BJ (cell line): Measurements from ENCODE around the gene SREK1IP1. TPM values are rescaled to one million over a fixed set of nuclear protein-coding genes. Genes with fewer than 3 reads are reported as not detected.

Experiments used
- CTCF ChIA-PET: fragments of 350-600 bp; formaldehyde crosslinking; extraction: SDS; loops from one replicate; lab custom pipeline; 2021; ENCODE audit warnings: antibody characterized with exemption, inconsistent platforms; lab: Yijun Ruan, JAX
- POLR2A ChIA-PET: fragments of 300-600 bp; sonication (Branson Sonifier 250); formaldehyde crosslinking; extraction: SDS; loops from one replicate; lab custom pipeline; 2021; ENCODE audit warnings: antibody characterized with exemption; lab: Charles Lee
- DNase-seq: peaks from one replicate; pipeline ENCODE4 v3.0.0-alpha.2; 2011; ENCODE audit warnings: low read depth
- H3K27me3 ChIP-seq: 2 replicates; pipeline ENCODE4 v1.6.0; 2011; ENCODE audit warnings: low read length; ENCODE audit not compliant: control insufficient read depth, insufficient read depth
- H3K36me3 ChIP-seq: 2 replicates; pipeline ENCODE4 v1.5.1; 2011; ENCODE audit warnings: low read length; ENCODE audit not compliant: control insufficient read depth, insufficient read depth
- H3K4me3 ChIP-seq: 2 replicates; pipeline ENCODE4 v1.5.1; 2011; ENCODE audit warnings: low read depth, mild to moderate bottlenecking, control low read depth, low read length
- CTCF ChIP-seq: IDR thresholded peaks from 2 replicates; pipeline ENCODE4 v1.5.1; 2011; ENCODE audit warnings: low read depth, mild to moderate bottlenecking, control low read depth, inconsistent platforms, low read length, moderate library complexity; ENCODE audit not compliant: insufficient read depth
- polyA plus RNA-seq: library from polyadenylated mRNA; depleted of rRNA; stranded (reverse); fragments of >200 nt; gene quantifications from 2 replicates; pipeline ENCODE4 v1.2.3, GENCODE V29; 2011

SREK1IP1 gene
- polyA plus RNA-seq, 1 experiment, result 2.8 TPM

- no peak overlapping the region for H3K4me3 ChIP-seq
- no peaks in the 10 kb centered on the region for H3K27me3 ChIP-seq
- POLR2A ChIA-PET, result no interaction called here
- no peaks in the 10 kb centered on the region; the same call in 1 of the 2 replicates for H3K36me3 ChIP-seq
- CTCF ChIA-PET, result no interaction called here
- TF ChIP-seq CTCF, result no peak
- no peak for DNase-seq
Observed at GRCh38 chr5:64754066-64754465, 14.4 kb downstream of the SREK1IP1 start.

GRCh38 chr5:64749385-64749784 is 19.1 kb downstream of the SREK1IP1 start:
- ChIA-PET POLR2A (no interaction called here), CTCF (interaction anchor here (0.7 to 1.2 kb wide), 2 partner anchors 35 to 468 kb away, joined by 3 read pairs; no protein-coding TSS in a partner anchor)
- H3K4me3 ChIP-seq, result no peak overlapping the region
- no peaks in the 10 kb centered on the region; the same call in 1 of the 2 replicates for H3K36me3 ChIP-seq
- no peak for DNase-seq
- no peaks in the 10 kb centered on the region for H3K27me3 ChIP-seq
- TF ChIP-seq CTCF, result no peak

GRCh38 chr5:64746446-64746845 is 22.0 kb downstream of the SREK1IP1 start:
- CTCF ChIA-PET, result interaction anchor here (0.6 to 0.9 kb wide), 2 partner anchors 11 to 722 kb away, joined by 3 read pairs; no protein-coding TSS in a partner anchor
- POLR2A ChIA-PET, result no interaction called here
- TF ChIP-seq CTCF, result no peak

GRCh38 chr5:64744914-64745313 is 23.6 kb downstream of the SREK1IP1 start:
- no peak for TF ChIP-seq CTCF
- ChIA-PET POLR2A (interaction anchor here (0.7 kb wide), 1 partner anchor 14 kb away, joined by 3 read pairs; no protein-coding TSS in a partner anchor), CTCF (no interaction called here)
- DNase-seq, result no peak
- Histone ChIP-seq H3K4me3 (no peak overlapping the region), H3K27me3 (no peaks in the 10 kb centered on the region), H3K36me3 (peaks cover 1% of the 10 kb centered on the region)

More at GRCh38 chr5:64746446-64746845, 22.0 kb downstream of the SREK1IP1 start:
- no peaks in the 10 kb centered on the region for H3K27me3 ChIP-seq
- no peaks in the 10 kb centered on the region for H3K36me3 ChIP-seq
- H3K4me3 ChIP-seq, result no peak overlapping the region
- DNase-seq, result no peak

- DNase-seq, result peak; percentile 12
- TF ChIP-seq CTCF, result no peak
- CTCF ChIA-PET, result no interaction called here
Observed at GRCh38 chr5:64742821-64743220, 25.7 kb downstream of the SREK1IP1 start.

More at GRCh38 chr5:64742821-64743220, 25.7 kb downstream of the SREK1IP1 start:
- POLR2A ChIA-PET, result no interaction called here
- Histone ChIP-seq H3K4me3 (no peak overlapping the region), H3K27me3 (no peaks in the 10 kb centered on the region), H3K36me3 (peaks cover 3% of the 10 kb centered on the region)
